Loucy (cell line): Measurements from ENCODE around the gene PDK4.

Source experiments
- EZH2phosphoT487 ChIP-seq: fragments of 200-600 bp; IDR thresholded peaks from 2 replicates; pipeline ENCODE4 v1.6.1; 2018; ENCODE audit warnings: antibody characterized with exemption, mild to moderate bottlenecking, moderate library complexity, borderline replicate concordance
- TF ChIP-seq, protein P1 (sequence below): fragments of 200-600 bp; sonication (generic); conservative IDR thresholded peaks from 2 replicates; pipeline ENCODE4 v1.5.1; 2014; ENCODE audit warnings: mild to moderate bottlenecking, antibody characterized with exemption, low read length

DNA sequence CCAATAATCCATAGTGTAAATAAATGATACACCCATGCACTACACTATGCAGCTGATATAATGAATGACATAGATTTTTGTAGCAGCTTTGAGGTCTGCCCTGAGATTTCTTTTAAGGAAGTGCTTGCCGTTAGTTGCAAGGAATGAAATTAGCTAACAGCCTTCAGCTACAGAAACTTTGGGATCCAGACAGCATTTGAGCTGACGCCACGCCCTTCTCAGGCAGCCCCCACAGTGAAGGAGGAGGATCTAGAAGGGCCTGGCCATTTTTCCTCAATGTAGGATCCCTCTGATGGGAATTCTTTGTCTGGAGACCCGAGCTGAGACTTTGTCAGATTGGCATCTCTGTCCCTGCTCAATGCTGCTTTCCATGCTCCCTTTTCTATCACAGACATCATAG lies 6.1 kb upstream of the PDK4 start:
- TF ChIP-seq, protein P1, sequence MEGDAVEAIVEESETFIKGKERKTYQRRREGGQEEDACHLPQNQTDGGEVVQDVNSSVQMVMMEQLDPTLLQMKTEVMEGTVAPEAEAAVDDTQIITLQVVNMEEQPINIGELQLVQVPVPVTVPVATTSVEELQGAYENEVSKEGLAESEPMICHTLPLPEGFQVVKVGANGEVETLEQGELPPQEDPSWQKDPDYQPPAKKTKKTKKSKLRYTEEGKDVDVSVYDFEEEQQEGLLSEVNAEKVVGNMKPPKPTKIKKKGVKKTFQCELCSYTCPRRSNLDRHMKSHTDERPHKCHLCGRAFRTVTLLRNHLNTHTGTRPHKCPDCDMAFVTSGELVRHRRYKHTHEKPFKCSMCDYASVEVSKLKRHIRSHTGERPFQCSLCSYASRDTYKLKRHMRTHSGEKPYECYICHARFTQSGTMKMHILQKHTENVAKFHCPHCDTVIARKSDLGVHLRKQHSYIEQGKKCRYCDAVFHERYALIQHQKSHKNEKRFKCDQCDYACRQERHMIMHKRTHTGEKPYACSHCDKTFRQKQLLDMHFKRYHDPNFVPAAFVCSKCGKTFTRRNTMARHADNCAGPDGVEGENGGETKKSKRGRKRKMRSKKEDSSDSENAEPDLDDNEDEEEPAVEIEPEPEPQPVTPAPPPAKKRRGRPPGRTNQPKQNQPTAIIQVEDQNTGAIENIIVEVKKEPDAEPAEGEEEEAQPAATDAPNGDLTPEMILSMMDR, result no peak
- no peak for TF ChIP-seq EZH2phosphoT487
